Lung (tissue), 12 donors: Measurements from ENCODE around the gene ADPRH. TPM values are rescaled to one million over a fixed set of nuclear protein-coding genes. Genes with fewer than 3 reads are reported as not detected.

Experiments used
- ATAC-seq: fragments of 200-7000 bp; cut with Tn5 transposase; one replicate; pipeline ENCODE4 v1.9.1; 2020; ENCODE audit warnings: moderate number of reproducible peaks; ENCODE audit not compliant: insufficient read depth, low FRiP score
- DNase-seq, 3 donors: peaks; one replicate each; pipeline ENCODE4 v3.0.0-alpha.2; 2013 to 2017
- H3K27ac ChIP-seq, 2 donors: one replicate each; pipeline ENCODE4 v1.5.1; 2013; ENCODE audit warnings: mild to moderate bottlenecking in 2 of 2, moderate library complexity in 2 of 2, control low read depth in 1 of 2, inconsistent platforms in 1 of 2, low read depth in 1 of 2, low read length in 1 of 2
- H3K27me3 ChIP-seq, 3 donors: one replicate each; pipeline ENCODE4 v1.5.1; 2013; ENCODE audit warnings: low read length in 2 of 3; ENCODE audit not compliant: control insufficient read depth in 3 of 3, insufficient read depth in 3 of 3
- H3K36me3 ChIP-seq, 4 donors: one replicate each; pipeline ENCODE4 v1.5.1; 2013; ENCODE audit warnings: low read length in 4 of 4, mild to moderate bottlenecking in 1 of 4, moderate library complexity in 1 of 4; ENCODE audit not compliant: control insufficient read depth in 4 of 4, insufficient read depth in 4 of 4
- H3K4me1 ChIP-seq, 5 donors: one replicate each; pipeline ENCODE4 v1.5.1; 2013; ENCODE audit warnings: low read length in 5 of 5, mild to moderate bottlenecking in 2 of 5, moderate library complexity in 1 of 5; ENCODE audit not compliant: control insufficient read depth in 5 of 5, insufficient read depth in 5 of 5
- H3K4me3 ChIP-seq: one replicate; pipeline ENCODE4 v1.5.1; 2013; ENCODE audit warnings: mild to moderate bottlenecking, control low read depth, moderate library complexity
- H3K9ac ChIP-seq, 2 donors: one replicate each; pipeline ENCODE4 v1.5.1; 2013; ENCODE audit warnings: low read length in 2 of 2, control low read depth in 1 of 2; ENCODE audit not compliant: insufficient read depth in 1 of 2
- H3K9me3 ChIP-seq, 4 donors: one replicate each; pipeline ENCODE4 v1.5.1; 2013; ENCODE audit warnings: low read length in 3 of 4, mild to moderate bottlenecking in 1 of 4, moderate library complexity in 1 of 4; ENCODE audit not compliant: control insufficient read depth in 4 of 4, insufficient read depth in 3 of 4
- CTCF ChIP-seq: IDR thresholded peaks from 2 replicates; pipeline ENCODE4 v1.5.1; 2012; ENCODE audit warnings: mild to moderate bottlenecking; ENCODE audit errors: control extremely low read depth, extremely low read depth
- WGBS, 2 donors: extraction: QIAGEN DNeasy Blood & Tissue Kit; methylation state at CpG; one replicate each; pipeline ENCODE4 v1.1.7; 2013; 5-methylcytosine and 5-hydroxymethylcytosine counted together
- polyA plus RNA-seq, 2 donors: library from polyadenylated mRNA; stranded (reverse); fragments of 200-250 nt; gene quantifications; one replicate each; pipeline ENCODE4 v1.2.1, GENCODE V29; 2013
- total RNA-seq, 2 donors: library from RNA; depleted of rRNA in 1 of 2; stranded (reverse); fragments of >200 nt in 1 of 2; gene quantifications; one replicate each; pipeline ENCODE4 v1.2.1, GENCODE V29; 2014 to 2021
- donor health status: control.
- donor health status: control.
- donor health status: Bipolar disorder and iron deficiency.
- donor health status: healthy.
- donor health status: DM: yes; HTN: yes; CAD: no.

ADPRH gene
- total and polyA plus RNA-seq, 4 donors, result 5.4 to 26.3 (median 14.2) TPM

GRCh38 chr3:119541547-119541946 lies 37.7 kb upstream of the ADPRH start:
- no peaks in the 10 kb centered on the region for H3K27me3 ChIP-seq
- no peak overlapping the region for H3K9ac ChIP-seq
- ATAC-seq (no peak), DNase-seq (no peak)
- H3K4me3 ChIP-seq, result no peak overlapping the region
- H3K36me3 ChIP-seq, result no peaks in the 10 kb centered on the region
- no peaks in the 10 kb centered on the region for H3K4me1 ChIP-seq
- TF ChIP-seq CTCF, result no peak
- 82 to 90% methylated on average over 3 of the region's 3 CpGs for WGBS, 2 donors
- H3K27ac ChIP-seq, result no peak overlapping the region
- H3K9me3 ChIP-seq, result no peaks in the 10 kb centered on the region

- no peak overlapping the region for H3K4me3 ChIP-seq
- no peaks in the 10 kb centered on the region for H3K36me3 ChIP-seq
- H3K9ac ChIP-seq, result no peak overlapping the region
- DNase-seq (no peak), ATAC-seq (no peak)
- H3K27me3 ChIP-seq, result no peaks in the 10 kb centered on the region
- no peak overlapping the region for H3K27ac ChIP-seq
- no peak for TF ChIP-seq CTCF
- H3K4me1 ChIP-seq, result no peaks in the 10 kb centered on the region
- H3K9me3 ChIP-seq, result no peaks in the 10 kb centered on the region
- WGBS, 2 donors, result 82 to 86% methylated on average over 2 of the region's 2 CpGs
These were observed 37.0 kb upstream of the ADPRH start for GRCh38 chr3:119542168-119542767.

GRCh38 chr3:119543147-119543546 lies 36.1 kb upstream of the ADPRH start:
- no peaks in the 10 kb centered on the region for H3K9me3 ChIP-seq
- 90 to 98% methylated on average over 7 of the region's 7 CpGs for WGBS, 2 donors
- no peak for TF ChIP-seq CTCF

GRCh38 chr3:119547227-119547626 lies 32.1 kb upstream of the ADPRH start:
- Histone ChIP-seq H3K9me3 (no peaks in the 10 kb centered on the region), H3K4me1 (no peaks in the 10 kb centered on the region), H3K27me3 (no peaks in the 10 kb centered on the region), H3K9ac (no peak overlapping the region), H3K36me3 (peaks cover 0 to 7% (median 0%) of the 10 kb centered on the region in 4 donors), H3K4me3 (no peak overlapping the region), H3K27ac (no peak overlapping the region)
- WGBS, 2 donors, result 44 to 69% methylated on average over 1 of the region's 1 CpG
- no peak for TF ChIP-seq CTCF
- no peak for ATAC-seq
- DNase-seq, result no peak

More at GRCh38 chr3:119543147-119543546, 36.1 kb upstream of the ADPRH start:
- DNase-seq, result no peak
- H3K4me3 ChIP-seq, result no peak overlapping the region
- no peak overlapping the region for H3K27ac ChIP-seq
- no peak for ATAC-seq
- H3K27me3 ChIP-seq, result no peaks in the 10 kb centered on the region
- no peaks in the 10 kb centered on the region for H3K36me3 ChIP-seq
- H3K4me1 ChIP-seq, result no peaks in the 10 kb centered on the region
- no peak overlapping the region for H3K9ac ChIP-seq
